ENCODE measurements around the gene EIF4G3.

- TF ChIP-seq MAX (IDR thresholded peaks at IDR 0.05; ENCODE audit: insufficient read depth, insufficient read length) (no peak), CTCF (IDR thresholded peaks at IDR 0.05; ENCODE audit: extremely low read depth in 1 of 2, insufficient read depth in 1 of 2, low read depth in 1 of 2, low read length in 2 of 2) (no peak)
Measured at GRCh38 chr1:21192284-21192683, 15.6 kb upstream of the EIF4G3 start.

Data from endothelial cell of umbilical vein (primary cell).